ENCODE measurements around the gene MAST2. TPM values are rescaled to one million over a fixed set of nuclear protein-coding genes. Genes with fewer than 3 reads are reported as not detected.

The MAST2 gene
- total and polyA plus RNA-seq, 2 of the 13 experiments (the other 11 are each of a cell fraction or from before 2014, with no cell fraction given), result 15.3 to 23.0 TPM

DNA sequence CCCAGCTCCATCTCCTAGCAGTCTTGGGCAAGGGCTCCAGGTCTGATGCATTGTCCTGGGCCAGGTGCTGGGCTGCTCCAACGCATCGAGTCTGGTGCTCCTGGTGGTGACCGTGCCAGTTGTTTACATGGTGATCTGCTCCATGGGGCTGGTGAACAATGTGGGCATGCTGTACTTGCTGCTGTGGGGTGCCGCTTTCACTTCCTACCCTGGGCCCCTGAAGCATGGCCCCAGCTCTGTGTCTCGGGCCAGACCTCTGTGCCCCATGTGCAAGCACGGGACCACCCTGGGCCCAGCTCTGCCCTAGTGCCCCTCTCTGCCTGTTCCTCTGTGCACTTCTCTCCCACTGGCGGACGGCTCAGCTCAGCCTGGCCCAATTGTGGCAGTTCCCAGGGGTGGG lies 119.4 kb downstream of the MAST2 start:
- peak; percentile 30; the same call in 2 of the 3 replicates for ATAC-seq
- no peaks in the 10 kb centered on the region for H3K27me3 ChIP-seq (ENCODE audit: control insufficient read depth in 1 of 2, insufficient read depth in 2 of 2, low read length in 2 of 2)
- POLR2A ChIA-PET, result no interaction called here
- H3K9ac ChIP-seq (ENCODE audit: insufficient read depth, low read depth, low read length), result no peak overlapping the region
- intact Hi-C loops (cut with micrococcal nuclease; ENCODE audit: unreplicated experiment), result no loop called here
- no peak overlapping the region for H3K4me2 ChIP-seq (ENCODE audit: low read depth, low read length)
- no peak for FAIRE-seq
- TF ChIP-seq, protein P1, sequence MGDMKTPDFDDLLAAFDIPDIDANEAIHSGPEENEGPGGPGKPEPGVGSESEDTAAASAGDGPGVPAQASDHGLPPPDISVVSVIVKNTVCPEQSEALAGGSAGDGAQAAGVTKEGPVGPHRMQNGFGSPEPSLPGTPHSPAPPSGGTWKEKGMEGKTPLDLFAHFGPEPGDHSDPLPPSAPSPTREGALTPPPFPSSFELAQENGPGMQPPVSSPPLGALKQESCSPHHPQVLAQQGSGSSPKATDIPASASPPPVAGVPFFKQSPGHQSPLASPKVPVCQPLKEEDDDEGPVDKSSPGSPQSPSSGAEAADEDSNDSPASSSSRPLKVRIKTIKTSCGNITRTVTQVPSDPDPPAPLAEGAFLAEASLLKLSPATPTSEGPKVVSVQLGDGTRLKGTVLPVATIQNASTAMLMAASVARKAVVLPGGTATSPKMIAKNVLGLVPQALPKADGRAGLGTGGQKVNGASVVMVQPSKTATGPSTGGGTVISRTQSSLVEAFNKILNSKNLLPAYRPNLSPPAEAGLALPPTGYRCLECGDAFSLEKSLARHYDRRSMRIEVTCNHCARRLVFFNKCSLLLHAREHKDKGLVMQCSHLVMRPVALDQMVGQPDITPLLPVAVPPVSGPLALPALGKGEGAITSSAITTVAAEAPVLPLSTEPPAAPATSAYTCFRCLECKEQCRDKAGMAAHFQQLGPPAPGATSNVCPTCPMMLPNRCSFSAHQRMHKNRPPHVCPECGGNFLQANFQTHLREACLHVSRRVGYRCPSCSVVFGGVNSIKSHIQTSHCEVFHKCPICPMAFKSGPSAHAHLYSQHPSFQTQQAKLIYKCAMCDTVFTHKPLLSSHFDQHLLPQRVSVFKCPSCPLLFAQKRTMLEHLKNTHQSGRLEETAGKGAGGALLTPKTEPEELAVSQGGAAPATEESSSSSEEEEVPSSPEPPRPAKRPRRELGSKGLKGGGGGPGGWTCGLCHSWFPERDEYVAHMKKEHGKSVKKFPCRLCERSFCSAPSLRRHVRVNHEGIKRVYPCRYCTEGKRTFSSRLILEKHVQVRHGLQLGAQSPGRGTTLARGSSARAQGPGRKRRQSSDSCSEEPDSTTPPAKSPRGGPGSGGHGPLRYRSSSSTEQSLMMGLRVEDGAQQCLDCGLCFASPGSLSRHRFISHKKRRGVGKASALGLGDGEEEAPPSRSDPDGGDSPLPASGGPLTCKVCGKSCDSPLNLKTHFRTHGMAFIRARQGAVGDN (CRISPR knock-in tag; IDR thresholded peaks at IDR 0.05), result peak; percentile 20; the same call in 1 of the 2 replicates
- TF ChIP-seq, protein P2, sequence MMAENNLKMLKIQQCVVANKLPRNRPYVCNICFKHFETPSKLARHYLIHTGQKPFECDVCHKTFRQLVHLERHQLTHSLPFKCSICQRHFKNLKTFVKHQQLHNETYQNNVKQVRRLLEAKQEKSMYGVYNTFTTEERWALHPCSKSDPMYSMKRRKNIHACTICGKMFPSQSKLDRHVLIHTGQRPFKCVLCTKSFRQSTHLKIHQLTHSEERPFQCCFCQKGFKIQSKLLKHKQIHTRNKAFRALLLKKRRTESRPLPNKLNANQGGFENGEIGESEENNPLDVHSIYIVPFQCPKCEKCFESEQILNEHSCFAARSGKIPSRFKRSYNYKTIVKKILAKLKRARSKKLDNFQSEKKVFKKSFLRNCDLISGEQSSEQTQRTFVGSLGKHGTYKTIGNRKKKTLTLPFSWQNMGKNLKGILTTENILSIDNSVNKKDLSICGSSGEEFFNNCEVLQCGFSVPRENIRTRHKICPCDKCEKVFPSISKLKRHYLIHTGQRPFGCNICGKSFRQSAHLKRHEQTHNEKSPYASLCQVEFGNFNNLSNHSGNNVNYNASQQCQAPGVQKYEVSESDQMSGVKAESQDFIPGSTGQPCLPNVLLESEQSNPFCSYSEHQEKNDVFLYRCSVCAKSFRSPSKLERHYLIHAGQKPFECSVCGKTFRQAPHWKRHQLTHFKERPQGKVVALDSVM (CRISPR knock-in tag; IDR thresholded peaks at IDR 0.05), result no peak
- TF ChIP-seq RARA (CRISPR knock-in tag; IDR thresholded peaks at IDR 0.05), result no peak
- TF ChIP-seq FOXK2 (IDR thresholded peaks at IDR 0.05), result no peak
- peaks cover 0 to 2% of the 10 kb centered on the region in 2 experiments; a peak in 1 of 5 replicates for H3K36me3 ChIP-seq (replicated peaks in 1 of 2; ENCODE audit: control insufficient read depth in 1 of 2, insufficient read depth in 2 of 2, low read length in 2 of 2)
- DNase-seq (ENCODE audit: low spot score), result no peak
- CTCF ChIA-PET (ENCODE audit: low intra/inter-chr PET ratio, low total read pairs), result no interaction called here
- no peaks in the 10 kb centered on the region for H3K4me1 ChIP-seq (ENCODE audit: insufficient read depth, low read length)
- no peaks in the 10 kb centered on the region for H3K9me3 ChIP-seq (ENCODE audit: low read length)
- H3K79me2 ChIP-seq (ENCODE audit: insufficient read depth, low read length), result no peaks in the 10 kb centered on the region
- no TSS peak for BruUV-seq (replicated peaks)
- in situ Hi-C loops (cut with HindIII; ENCODE audit: extremely low pct_ligation_motif_present, low pct_unique_long_range_greater_than_20kb), result no loop called here
- no peak overlapping the region for H3K4me3 ChIP-seq (replicated peaks in 1 of 3; ENCODE audit: insufficient read depth in 1 of 3, low read depth in 2 of 3, low read length in 3 of 3)
- H3K27ac ChIP-seq (ENCODE audit: extremely low read length, insufficient read depth, low read length), result no peak overlapping the region
- H4K20me1 ChIP-seq (ENCODE audit: insufficient read depth, low read length), result no peaks in the 10 kb centered on the region
- H2AFZ ChIP-seq (ENCODE audit: low read length), result no peak overlapping the region
- WGBS (ENCODE audit: low lambda C conversion rate), result 100% methylated on average over 4 of the region's 8 CpGs

Data from HepG2 (cell line).